NCI-H1092 (cell line): ENCODE measurements around the gene UGT1A8.
"Not testable (repeated sequence)": the region's sequence is repeated elsewhere in the genome, so short reads cannot be mapped to it uniquely, and the experiment has no call there.

Experiments used
- DNase-seq: peaks from one replicate; lab custom pipeline; 2025; lab: John Stamatoyannopoulos, UW

UGT1A8 gene

DNA sequence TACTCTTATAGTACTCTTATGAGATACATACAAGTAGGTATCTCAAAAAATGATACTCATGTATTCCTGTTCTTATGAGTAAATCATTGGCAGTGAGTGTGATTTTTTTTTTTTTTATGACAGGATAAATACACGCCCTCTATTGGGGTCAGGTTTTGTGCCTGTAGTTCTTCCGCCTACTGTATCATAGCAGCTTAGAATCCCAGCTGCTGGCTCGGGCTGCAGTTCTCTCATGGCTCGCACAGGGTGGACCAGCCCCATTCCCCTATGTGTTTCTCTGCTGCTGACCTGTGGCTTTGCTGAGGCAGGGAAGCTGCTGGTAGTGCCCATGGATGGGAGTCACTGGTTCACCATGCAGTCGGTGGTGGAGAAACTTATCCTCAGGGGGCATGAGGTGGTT lies at the start of gene UGT1A8:
Gene UGT1A8 (plus strand): TSS at position 158 of the 400 bp plus-strand sequence. CDS start 75 bp downstream, at position 233.
- DNase-seq, result not testable (repeated sequence)

GRCh38 chr2:233571001-233571400 lies 46.4 kb upstream of the UGT1A8 start:
- DNase-seq, result no peak

GRCh38 chr2:233571462-233571861 lies 46.0 kb upstream of the UGT1A8 start:
- DNase-seq, result no peak

- no peak for DNase-seq
Measured at GRCh38 chr2:233572468-233572867, 45.0 kb upstream of the UGT1A8 start.

DNA sequence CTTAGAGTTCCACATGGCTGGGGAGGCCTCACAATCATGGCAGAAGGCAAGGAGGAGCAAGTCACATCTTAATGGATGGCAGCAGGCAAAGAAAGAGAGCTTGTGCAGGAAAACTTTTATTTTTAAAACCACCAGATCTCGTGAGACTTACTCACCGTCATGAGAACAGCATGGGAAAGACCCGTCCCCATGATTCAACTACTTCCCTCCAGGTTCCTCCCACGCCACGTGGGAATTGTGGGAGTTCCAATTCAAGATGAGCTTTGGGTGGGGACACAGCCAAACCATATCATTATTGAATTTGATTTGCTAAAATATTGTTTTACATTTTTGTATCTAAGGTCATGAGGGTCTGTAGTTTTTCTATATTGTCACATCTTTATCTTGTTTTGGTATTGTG lies 40.1 kb upstream of the UGT1A8 start:
- not testable (repeated sequence) for DNase-seq

DNA sequence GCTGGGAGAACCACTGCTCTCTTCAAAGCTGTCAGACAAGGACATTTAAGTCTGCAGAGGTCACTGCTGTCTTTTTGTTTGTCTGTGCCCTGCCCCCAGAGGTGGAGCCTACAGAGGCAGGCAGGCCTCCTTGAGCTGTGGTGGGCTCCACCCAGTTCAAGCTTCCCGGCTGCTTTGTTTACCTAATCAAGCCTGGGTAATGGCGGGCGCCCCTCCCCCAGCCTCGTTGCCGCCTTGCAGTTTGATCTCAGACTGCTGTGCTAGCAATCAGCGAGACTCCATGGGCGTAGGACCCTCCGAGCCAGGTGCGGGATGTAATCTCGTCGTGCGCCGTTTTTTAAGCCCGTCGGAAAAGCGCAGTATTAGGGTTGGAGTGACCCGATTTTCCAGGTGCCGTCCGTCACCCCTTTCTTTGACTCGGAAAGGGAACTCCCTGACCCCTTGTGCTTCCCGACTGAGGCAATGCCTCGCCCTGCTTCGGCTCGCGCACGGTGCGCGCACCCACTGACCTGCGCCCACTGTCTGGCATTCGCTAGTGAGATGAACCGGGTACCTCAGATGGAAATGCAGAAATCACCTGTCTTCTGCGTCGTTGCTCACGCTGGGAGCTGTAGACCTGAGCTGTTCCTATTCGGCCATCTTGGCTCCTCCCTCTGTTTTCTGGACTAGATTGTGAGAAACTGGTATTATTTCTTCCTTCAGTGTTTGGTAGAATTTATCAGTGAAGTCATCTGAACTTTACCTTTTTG lies 34.0 kb upstream of the UGT1A8 start:
- not testable (repeated sequence) for DNase-seq

DNA sequence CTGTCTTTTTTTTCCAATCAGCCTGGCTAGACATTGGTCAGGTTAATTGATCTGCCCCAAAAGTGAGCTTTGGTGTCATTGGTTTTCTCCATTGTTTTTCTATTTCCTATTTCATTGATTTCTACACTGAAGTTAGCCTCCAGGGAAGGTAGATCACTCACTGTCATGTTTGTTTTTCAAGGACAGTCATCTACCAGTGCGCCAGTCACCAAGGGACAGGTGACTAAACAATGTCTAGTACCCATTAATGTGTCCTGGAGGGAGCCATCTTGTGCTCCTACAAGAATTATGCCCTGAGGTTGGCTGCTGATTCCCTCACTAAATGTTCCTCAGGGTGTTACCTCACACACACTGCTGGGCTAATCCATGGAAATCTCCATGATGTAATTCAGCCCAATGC lies 33.2 kb upstream of the UGT1A8 start:
- no peak for DNase-seq

DNA sequence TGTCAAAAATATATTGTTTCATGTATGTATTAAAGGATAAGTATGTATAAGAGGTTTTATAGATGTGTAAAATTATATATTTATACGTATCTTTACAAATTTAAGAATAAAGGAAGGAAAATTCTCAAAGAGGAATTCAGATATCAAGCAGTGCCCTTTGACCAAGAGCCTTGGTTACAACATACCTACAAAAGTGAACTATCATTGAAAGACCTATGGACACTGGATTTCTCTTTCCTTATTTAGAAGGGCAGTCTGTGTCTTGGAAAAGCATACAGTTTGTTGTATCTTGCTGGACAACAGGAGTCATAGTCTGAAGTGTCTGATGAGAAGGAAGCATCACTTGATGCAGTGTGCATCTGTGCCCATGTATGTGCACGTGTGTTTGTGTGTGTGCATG lies 29.0 kb upstream of the UGT1A8 start:
- no peak for DNase-seq

GRCh38 chr2:233592706-233593105 lies 24.7 kb upstream of the UGT1A8 start:
- DNase-seq, result not testable (repeated sequence)

- no peak for DNase-seq
Measured at GRCh38 chr2:233593201-233593600, 24.2 kb upstream of the UGT1A8 start.

GRCh38 chr2:233597522-233597921 lies 19.9 kb upstream of the UGT1A8 start:
- DNase-seq, result no peak

GRCh38 chr2:233598952-233599351 lies 18.5 kb upstream of the UGT1A8 start:
- DNase-seq, result no peak

- DNase-seq, result no peak
Measured at GRCh38 chr2:233600386-233600785, 17.0 kb upstream of the UGT1A8 start.

DNA sequence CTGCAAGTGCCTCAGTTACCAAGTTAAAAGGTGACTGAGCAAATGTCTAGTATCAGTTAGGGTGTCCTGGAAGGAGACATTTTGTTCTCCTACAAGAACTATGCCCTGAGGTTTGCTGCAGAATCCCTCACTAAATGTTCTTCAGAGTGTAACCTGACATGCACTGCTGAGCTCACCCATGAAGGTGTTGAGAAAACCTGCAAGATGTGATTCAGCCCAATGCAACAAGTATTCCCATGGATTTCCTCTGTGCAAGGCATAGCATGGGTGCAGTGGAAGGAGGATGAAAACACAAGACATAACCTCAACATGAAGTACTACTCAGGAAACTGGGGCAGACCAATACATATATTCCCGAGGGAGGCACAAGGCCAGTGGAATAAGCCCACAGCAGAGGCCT lies 15.4 kb upstream of the UGT1A8 start:
- no peak for DNase-seq

DNA sequence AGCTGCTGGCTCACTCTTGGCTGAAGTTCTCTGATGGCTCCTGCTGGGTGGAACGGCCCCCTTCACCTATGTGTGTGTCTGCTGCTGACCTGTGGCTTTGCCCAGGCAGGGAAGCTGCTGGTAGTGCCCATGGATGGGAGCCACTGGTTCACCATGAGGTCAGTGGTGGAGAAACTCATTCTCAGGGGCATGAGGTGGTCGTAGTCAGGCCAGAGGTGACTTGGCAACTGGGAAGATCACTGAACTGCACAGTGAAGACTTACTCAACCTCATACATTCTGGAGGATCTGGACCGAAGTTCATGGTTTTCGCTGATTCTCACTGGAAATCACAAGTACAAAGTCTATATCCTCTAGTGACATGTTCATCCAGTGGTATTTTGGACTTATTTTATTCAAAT lies 13.9 kb upstream of the UGT1A8 start:
- no peak for DNase-seq

- DNase-seq, result no peak
Measured at GRCh38 chr2:233604826-233605225, 12.6 kb upstream of the UGT1A8 start.

GRCh38 chr2:233605680-233606079 lies 11.8 kb upstream of the UGT1A8 start:
- no peak for DNase-seq

DNA sequence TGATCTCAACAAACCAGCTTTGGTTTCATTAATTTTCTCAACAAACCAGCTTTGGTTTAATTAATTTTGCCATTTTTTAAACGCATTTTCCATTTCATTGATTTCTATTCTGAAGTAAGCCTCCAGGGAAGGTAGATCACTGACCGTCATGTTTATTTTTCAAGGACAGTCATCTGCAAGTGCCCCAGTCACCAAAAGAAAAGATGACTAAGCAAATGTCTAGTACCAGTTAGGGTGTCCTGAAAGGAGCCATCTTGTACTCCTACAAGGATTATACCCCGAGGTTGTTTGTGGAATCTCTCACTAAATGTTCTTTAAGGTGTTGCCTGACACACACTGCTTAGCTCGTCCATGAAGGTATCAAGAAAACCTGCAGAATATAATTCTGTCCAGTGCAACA lies 6.1 kb upstream of the UGT1A8 start:
- DNase-seq, result no peak

GRCh38 chr2:233620204-233620603 lies 2.8 kb downstream of the UGT1A8 start:
- no peak for DNase-seq

DNA sequence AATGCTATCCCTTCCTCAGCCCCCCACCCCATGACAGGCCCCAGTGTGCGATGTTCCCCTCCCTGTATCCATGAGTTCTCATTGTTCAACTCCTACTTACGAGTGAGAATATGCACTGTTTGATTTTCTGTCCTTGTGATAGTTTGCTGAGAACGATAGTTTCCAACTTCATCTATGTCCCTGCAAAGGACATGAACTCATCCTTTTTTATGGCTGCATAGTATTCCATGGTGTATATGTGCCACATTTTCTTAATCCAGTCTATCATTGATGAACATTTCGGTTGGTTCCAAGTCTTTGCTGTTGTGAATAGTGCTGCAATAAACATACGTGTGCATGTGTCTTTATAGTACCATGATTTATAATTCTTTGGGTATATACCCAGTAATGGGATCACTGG lies 4.4 kb downstream of the UGT1A8 start:
- DNase-seq, result not testable (repeated sequence)

DNA sequence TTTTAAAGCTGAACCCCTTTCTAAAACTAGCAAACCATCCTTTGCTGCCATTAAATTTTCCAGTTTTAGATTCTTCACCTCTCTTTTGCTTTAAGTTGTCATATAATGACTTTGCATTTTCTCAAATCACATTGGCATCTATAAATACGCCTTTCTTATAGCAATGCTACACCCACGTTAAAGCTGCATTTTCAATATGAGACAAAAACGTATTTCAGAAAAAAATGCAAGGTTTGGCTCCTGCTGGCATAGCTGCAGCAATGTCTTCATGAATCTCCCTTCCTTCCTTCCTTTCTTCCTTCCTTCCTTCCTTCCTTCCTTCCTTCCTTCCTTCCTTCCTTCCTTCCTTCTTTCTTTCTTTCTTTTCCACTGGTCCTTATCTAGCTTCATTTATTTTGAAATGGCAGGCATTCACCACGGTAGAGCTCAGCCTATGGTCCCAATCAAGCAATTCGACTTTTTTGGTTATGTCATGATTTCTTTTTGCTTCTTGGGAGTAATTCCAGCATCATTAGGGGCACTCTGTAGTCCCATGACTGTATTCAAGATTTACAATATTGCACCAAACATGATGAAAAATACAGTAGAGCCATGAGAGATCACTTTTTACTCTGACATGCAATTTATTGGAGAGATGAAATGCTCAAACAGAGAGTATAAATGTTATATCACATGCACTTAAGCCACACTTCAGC lies 10.0 kb downstream of the UGT1A8 start:
- no peak for DNase-seq

DNA sequence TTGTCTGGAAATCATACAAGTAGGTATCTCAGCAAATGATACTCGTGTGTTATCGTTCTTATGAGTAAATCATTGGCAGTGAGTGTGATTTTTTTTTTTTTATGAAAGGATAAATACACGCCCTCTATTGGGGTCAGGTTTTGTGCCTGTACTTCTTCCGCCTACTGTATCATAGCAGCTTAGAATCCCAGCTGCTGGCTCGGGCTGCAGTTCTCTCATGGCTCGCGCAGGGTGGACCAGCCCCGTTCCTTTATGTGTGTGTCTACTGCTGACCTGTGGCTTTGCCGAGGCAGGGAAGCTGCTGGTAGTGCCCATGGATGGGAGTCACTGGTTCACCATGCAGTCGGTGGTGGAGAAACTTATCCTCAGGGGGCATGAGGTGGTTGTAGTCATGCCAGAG lies 18.9 kb downstream of the UGT1A8 start, which contains the start of gene UGT1A10:
Gene UGT1A10 (plus strand): TSS at position 143 of the 400 bp plus-strand sequence. CDS start 75 bp downstream, at position 218.
- DNase-seq, result not testable (repeated sequence)

DNA sequence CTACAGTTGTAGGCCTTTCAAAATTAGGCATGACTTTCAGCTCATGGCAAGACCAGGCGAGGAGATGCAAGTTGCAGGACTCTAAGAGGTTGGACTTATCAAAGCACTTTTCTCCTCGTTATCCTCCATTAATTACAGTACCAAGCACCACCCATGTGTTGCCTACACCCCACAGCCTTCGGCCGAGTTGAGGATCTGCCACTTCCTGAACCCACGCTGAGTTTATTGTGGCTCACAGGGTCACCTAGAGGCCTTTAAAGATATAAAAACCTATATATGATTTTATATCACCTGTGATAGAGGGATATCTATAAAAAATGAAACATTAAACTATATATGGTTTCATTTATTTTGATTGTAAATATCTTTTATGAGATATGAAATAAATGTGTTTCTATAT lies 21.4 kb downstream of the UGT1A8 start:
- DNase-seq, result no peak
